ENCODE results near the gene CTNNA2.
"Not testable (repeated sequence)": the region's sequence is repeated elsewhere in the genome, so short reads cannot be mapped to it uniquely, and the experiment has no call there.

The CTNNA2 gene

DNA sequence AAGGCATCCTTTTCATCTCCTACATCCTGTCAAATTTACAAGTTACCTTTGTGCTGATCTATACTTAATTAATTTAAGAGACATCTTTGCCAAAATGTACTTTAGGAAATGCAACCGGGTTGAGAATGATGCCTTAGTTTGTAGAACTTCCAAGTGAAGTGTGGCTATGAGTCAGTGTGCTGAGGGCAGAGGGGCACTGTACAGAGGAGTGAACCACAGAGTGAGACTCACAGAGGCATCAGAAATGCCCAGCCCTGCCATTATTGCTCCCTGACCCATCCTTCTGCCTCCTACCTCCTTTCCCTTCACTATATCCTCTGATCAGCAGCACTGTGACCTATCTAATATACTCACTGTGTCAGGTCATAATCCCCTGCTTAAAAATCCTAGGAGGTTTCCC lies 471.6 kb downstream of the CTNNA2 start:
- no peak for DNase-seq (ENCODE audit: low spot score)

DNA sequence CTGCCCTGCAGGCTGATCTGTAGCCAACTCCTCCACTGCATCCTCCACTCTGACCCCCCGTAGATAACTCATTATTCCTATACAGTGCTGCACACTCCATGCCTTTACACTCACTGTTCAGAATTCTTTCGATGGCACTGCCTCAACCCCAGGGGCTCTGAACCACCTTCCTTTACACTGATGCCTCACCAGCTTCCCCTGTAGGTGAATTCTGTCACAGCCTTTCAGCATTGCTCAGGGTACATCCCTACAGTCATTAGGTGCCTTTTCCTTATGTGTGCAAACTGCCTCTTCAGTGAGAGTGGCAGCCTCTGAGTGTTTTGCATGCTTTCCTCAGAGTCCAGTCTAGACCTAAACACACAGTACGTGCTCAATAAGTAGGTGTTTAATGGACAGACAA lies 472.3 kb downstream of the CTNNA2 start:
- DNase-seq (ENCODE audit: low spot score): no peak

DNA sequence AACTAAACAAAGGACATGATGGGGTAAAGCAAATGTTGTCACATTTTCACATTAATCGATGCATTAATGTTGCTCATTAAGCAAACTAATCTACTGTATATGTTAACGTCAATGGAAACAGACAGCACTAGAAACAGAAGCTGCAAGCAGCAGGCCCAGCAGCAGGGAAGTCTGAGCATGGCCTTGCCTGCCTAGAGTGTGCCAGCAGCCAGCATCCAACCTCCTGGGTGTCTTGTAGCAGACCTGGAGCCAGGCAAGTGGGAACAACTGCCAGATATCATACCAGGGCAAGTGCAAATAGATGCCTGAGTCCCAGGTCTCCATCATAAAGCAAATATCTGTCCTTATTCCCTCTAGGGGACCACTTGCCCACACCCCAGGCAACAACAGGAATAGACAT lies 472.7 kb downstream of the CTNNA2 start:
- no peak for DNase-seq (ENCODE audit: low spot score)

DNA sequence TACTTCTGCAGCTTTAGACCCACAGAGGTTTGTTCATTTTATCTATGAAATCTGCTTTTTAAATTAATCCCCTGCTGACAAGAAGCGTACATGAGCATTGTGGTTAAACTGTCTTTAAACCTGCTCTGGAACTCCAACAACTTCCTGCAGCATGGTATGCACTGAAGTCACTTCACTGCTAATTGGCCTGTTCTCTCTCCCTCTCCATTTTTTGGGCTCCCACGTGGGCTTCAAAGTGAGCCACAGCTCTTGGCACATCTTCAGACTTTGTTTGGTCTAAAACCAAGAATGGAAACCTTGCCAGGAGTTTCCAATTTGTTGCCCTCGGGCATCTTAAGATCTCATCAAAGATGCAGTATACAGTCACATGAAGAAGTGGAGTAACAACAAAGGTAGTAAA lies 480.3 kb downstream of the CTNNA2 start:
- DNase-seq (ENCODE audit: low spot score): no peak

DNA sequence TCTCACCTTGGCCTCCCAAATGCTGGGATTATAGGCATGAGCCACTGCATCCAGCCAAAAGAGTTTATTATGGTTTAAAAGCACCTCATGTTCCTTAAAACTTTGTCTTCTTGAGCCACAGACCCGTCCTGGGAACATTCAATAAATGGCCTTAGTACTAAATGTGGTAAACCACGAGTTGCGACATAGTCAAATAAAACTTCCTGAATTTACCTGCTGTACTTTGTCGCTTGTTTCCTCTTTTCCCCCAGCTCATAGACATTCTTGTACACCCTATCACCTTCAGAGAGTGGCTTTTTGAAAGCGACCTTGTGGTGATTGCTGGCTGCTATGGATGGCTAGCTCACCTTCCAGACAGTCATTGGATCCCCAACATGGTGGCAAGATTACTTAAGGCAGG lies 481.3 kb downstream of the CTNNA2 start:
- DNase-seq (ENCODE audit: low spot score): no peak

DNA sequence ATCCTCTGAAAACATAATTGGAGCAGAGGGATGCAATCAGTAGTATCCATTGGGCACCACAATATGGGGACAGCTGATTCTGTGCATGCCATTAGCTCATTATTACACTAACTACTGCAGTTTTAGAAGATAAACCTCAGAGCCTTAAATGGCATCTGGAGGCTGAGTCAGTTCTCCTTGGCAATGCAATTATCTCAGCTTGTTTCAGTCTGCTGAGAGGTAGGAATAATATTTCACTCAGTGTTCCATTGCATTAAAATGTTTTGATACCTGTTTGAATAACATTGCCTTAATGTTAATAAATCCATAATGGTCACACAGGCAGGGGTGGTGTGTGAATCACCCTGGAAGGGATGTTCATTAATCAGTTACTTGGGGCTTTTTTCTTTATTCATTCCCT lies 482.1 kb downstream of the CTNNA2 start:
- no peak for DNase-seq (ENCODE audit: low spot score)

DNA sequence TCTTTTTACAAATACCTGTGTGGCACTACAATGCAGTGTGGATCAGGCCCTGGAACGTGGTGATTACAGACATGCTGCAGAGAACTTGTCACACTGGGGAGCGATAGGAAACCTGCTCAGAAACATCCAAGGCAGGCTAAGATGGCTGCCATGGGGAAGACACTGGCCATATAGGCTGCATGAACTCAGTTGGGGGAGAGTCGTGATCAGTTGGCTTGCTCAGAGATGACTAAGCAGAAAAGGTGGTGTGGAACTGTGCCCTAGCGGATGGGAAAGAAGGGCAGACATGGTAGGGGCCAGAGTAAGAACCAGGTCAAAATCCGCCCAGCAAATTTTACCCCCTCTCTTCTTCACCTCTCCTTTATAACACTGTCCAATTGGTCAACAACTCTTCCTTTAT lies 483.9 kb downstream of the CTNNA2 start:
- DNase-seq (ENCODE audit: low spot score): no peak

DNA sequence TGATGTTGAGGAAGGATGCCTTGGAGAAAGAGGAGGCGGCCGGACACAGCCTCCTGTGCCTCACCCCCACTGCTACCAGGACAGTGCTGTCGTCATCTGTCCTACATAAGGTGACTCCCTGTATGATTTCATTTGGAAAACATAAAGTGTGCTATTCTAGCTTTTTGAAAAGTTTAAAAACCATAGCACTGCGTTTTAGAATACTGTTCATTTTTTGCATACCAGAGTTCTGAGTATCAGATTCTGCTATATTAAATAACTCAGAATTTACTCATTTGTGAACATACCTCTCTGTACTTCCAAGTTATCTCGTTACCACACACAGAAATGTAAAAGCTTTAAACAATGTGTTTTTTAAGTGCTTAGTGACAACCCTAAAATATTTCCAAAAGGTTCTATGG lies 488.9 kb downstream of the CTNNA2 start:
- no peak for DNase-seq (ENCODE audit: low spot score)

DNA sequence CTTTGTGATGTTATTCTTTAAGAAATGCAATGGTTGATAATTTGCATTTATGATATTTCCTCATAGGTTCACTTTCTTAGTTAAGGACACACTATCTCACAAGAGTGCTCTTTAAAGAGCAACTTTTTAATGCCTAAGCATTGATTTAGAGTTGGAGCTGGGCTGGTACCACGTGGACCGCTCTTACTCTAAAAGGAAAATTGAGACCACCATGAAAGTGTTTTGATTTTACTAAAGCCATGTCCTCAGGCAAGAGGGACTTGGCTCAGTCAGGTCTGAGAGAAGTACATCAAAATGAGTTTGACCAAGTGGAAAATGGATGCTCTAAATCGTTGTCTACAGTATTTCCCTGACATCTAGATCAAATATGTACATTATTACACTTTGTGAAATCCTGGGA lies 489.3 kb downstream of the CTNNA2 start:
- DNase-seq (ENCODE audit: low spot score): no peak

DNA sequence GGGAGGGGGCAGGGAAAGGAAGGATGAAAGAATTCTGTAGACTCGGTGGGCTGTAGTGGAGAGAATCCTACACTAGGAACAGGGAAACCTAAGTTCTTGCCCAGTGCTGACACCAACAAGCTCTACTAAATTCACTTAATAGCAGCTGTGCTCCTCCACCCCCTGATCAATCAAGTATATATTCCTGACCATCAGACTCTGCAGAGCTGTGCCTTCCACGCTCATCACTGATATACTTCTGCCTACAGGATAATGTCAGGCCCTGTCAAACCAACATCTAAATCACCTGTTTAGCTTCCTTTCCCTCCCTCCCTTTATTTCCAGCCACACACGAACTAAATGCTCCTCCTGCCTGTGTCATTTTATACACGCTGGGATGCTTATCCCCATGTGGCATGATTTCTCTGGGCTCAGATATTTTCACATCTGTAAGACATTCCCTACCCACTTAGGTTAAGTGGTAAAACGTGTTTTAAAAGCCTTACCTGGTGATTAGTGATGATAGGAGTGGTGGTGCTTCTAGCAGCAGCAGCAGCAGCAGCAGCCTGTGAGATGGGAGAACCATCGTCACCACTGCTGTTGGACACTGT lies 489.8 kb downstream of the CTNNA2 start:
- DNase-seq (ENCODE audit: low spot score): no peak

DNA sequence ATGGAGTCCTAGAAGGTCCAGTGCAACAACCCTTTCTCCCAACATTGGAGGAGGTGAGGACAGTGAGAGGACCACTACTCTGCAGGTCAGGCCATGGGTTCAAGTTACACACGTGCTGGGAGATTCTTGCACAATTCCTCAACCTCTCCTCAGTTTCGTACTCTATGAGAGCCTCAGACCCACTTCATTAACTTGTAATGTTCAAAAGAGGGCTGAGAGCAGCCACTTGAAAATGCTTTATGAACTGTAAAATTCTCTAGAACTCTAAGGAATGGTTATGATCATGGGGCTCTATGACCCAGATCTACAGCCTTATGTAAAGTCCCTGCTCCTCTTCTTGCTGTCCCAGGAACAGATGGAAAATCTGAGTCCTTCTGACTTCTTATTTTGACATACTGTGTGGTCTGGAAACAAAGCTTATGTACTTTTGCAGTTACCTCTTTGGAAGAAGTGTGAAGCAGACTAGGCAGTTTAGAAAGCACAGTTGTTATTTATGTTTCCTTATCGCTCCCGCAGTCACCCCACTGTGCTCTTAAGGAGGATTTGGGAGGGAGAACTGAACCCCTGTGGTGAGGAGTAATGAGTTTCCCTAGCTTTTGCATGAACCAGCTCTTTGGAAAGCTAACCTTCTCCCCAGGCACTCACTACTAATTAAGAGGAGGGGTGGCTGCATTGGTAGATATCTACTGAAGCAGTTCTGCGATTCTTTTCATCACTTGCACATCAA lies 495.1 kb downstream of the CTNNA2 start:
- DNase-seq (ENCODE audit: low spot score): no peak

DNA sequence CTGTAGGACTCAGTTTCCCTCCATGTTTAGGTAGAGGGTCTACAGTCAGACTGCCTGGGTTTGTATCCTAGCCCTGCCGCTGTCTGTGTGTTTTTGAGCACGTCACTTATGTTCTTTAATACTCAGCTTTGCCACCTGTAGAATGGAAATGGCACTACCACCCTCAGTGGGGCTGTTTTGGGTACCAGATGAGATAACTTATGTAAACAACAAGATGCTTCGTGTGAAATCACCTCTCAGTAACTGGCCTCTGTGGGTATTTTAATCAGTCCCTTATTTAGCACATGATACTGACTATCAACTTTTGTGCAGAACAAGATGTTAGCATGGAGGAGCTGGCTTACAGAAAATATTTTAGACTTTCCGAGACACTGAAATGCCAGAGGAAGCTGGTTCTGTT lies 495.7 kb downstream of the CTNNA2 start:
- DNase-seq (ENCODE audit: low spot score): no peak

DNA sequence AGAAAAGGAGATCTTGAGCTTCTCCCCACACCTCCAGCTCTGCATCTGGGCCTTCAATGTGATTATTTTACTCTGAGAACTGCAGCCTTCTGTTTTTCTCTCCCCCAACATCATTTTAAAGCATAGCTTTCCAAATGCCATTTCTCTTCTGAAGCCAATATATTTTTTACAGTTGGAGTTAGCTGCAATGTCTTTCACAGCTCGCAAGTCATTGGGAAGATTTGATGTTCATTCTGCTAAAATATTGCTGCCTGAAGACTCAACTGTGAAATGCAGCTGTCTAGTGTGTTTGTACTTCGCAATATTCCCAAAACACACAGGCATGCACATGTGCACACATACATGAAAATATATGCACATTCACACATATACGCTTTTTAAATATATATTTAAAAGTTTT lies 496.4 kb downstream of the CTNNA2 start:
- no peak for DNase-seq (ENCODE audit: low spot score)

DNA sequence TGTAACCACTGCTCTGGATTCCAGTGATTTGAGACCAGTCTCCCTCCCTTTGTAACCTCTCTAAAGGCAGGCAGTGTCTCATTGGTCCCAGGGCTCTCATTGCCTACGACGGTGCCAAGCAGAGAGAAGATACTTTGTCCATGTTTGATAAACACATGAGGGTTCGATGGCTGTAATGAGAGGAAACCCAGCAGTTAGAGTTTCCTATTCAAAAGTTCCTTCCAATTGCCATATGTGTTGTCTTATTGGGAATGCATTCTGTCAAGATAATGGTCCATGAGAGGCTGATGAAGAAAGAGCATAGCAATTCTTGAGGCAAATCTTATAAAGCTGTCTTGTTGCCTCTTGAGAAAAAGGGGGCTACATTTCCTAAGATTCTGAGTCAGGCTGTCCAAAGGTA lies 499.2 kb downstream of the CTNNA2 start:
- no peak for DNase-seq (ENCODE audit: low spot score)

DNA sequence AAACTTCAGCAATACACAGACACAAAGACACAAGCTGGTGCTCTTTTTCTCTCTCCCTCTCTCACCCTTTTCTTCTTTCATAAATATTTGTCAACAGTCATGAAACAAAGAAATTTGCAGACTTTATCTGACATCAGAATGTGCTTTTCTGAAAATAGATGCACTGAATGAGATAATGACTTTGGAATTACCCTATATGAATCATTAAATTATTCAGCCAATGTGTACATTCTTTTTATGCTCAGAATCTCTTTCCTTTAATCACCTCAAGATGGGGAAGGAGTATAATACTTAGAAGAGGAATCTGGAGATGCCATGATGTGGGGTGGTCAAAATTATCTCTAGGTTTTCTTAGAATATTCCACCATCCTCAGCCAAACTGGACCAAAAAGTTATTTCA lies 501.8 kb downstream of the CTNNA2 start:
- no peak for DNase-seq (ENCODE audit: low spot score)

DNA sequence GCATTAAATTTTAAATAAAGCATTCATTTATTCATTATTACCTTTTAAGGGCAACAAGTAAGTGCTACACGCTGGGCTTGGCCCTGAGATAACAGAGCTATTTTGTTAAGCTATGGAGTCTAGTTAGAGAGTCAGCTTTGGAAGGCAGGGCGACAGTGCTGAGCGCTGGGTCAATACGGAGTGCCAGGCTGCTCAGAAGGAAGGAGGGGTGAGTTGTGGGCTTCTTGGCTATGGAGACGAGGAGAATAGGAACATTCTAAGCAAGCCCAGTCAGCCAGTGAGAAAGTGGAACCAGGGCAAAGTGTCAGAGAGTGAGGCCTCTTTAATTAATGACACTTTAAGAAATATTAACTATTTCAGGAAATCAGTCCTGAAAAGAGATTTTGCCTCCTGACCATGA lies 503.3 kb downstream of the CTNNA2 start:
- DNase-seq (ENCODE audit: low spot score): no peak

DNA sequence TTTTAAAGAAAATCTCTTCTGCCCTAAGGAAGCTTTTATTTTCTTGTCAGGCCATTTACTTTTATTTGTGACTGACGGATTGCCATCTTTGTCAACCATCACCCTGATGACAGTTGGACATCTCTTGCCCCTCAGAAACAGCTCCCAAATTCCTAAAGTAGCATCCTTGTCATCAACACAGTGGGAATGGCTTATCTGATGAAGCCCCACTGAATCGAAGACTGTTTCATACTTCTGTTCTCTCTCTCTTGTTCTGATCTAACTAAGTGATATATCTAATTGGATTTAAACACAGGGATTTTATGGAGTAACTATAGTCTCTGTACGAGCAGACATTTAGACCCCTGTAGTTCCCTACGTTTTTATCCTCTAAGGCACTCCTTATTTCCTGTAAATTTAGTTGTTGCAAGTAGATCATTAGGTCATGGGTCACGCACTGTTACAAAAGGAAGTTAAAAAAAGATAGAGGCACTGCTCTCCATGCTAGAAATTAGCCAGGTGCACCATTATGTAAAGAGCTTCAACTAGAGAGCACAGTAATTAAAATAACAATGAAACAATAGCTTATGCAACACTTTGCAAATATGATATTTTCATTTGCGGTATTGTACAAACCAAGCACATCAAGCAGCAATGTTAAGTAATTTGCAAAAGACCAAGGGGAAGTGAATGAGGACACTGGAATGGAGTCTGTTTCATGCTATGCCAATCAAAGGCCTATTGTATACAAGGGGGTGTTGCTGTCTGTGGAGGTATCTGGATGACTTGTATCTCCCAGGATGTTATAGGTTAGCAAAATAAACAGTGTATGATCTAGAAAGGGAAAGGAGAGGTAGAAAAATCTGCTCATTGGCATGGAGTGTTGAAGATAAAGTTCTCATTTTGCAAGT lies 507.0 kb downstream of the CTNNA2 start:
- no peak for DNase-seq (ENCODE audit: low spot score)

DNA sequence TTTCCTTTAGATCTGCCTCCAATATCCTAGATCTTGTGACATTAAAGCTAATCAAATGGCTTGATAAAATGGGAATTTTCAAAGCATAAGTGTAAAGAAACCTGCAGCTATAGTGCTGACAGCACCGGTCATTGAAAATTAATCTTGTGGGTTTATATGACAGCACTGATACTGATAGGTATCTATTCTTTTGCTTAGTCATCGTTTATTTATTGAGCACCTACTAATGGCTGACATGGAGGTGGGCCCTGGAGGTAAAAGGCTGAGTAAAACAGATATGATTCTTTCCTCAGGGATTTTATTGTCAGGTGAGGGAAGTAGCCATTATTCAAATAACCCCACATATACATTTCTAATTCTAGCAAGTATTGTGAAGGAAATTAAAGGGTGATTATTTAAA lies 509.2 kb downstream of the CTNNA2 start:
- DNase-seq (ENCODE audit: low spot score): no peak

DNA sequence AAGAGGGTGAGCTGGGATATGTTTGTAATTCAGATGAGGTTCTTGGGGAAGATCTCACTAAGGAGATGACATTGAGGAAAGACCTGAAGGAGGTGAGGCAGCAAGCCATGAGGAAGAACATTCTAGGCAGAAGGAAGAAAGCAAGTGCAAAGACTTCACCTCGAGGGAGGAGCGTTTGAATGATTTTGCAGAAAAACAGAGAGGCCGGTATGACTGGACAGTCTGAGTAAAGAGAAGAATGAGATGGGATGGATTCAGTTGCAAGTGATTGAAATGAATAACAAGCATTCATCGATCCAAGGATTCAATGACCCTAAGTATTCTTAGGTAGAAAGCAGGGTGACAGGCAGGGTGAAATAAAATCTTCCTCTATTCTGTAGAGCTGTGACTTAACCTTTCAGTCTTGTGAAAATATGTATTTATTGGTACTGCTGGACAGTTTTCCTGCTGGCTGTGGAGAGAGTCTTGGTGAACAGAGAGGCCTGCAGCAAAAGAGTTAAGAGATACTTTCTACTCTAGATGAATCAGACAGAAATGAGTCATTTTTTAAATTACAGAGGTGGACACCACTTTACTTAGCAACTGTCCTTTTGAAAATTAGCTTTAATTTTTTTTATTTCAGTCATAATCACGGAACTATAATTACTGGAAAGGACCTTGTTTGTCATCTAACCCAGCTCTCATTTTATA lies 513.3 kb downstream of the CTNNA2 start:
- DNase-seq (ENCODE audit: low spot score): no peak

DNA sequence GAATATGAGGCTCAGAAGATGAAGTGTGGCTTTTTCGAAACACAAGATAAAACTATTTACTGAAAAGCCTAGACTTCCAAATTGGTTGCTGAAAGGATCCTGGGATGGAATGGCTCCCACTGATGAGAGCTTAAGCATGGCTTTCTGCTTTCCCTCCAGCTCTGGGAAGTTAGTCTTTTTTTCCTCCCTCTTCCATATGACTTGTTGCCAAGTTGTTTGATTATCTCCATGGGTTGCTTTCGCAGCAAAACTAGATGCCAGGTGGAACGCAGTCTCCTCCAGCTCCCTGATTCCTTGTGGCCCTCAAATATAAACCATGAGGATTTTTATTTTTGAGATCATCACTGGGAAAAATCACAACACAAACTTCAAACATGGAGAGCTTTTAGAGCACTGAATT lies 515.2 kb downstream of the CTNNA2 start:
- no peak for DNase-seq (ENCODE audit: low spot score)

DNA sequence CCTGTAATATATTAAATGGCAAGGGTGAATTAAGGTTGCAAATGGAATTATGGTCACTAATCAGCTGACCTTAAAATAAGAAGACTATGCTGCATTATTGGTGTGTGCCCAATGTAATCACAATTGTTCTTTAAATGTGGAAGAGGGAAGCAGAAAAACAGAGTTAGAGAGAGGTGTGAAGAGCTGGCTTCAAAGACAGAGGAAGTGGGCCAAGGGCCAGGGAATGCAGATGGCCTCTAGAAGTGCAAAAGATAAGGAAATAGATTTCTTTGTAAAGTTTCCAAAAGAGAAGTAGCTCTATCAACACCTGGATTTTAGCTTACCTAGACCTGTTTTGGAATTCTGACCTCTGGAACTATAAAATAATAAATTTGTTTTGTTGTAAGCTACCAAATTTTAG lies 515.7 kb downstream of the CTNNA2 start:
- DNase-seq (ENCODE audit: low spot score): no peak

DNA sequence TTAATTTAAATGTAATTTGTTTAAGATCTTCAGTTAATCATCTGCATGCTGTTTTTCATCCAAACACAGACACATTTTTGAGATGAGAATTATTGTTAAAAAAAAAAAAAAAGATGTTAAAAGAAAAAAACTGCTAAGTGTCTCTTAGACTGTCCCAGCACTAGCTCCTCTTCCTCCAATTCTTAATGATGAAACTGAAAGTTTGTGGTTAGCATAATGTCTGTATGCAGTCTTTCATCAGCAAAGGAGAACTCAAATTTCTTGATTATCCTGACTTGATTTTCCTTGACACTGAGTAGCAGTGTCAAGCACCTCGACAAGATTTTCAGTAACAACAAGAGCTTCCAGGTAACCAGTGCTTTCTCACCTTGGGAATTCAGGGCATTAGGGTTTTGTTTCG lies 517.3 kb downstream of the CTNNA2 start:
- DNase-seq (ENCODE audit: low spot score): no peak

DNA sequence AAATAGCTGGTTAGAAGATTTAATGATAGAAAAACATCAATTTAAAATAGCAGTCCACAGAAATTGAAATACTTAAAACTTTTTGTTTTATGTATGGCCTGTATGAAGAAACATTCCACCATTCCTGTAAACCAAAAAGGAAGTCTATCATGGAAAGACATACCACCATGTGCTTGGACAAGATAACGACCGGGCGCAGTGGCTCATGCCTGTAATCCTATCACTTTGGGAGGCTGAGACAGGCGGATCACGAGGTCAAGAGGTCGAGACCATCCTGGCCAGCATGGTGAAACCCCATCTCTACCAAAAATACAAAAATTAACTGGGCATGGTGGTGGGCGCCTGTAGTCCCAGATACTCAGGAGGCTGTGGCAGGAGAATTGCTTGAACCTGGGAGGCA lies 519.8 kb downstream of the CTNNA2 start:
- DNase-seq (ENCODE audit: low spot score): not testable (repeated sequence)
